Adrenal gland (tissue), 5 donors: ENCODE results near the gene TTC39B.

Experiments
- POLR2A ChIP-seq, 2 donors: fragments of 450-650 bp; IDR thresholded peaks; one replicate each; pipeline ENCODE4 v1.6.1; 2017; ENCODE audit warnings: antibody characterized with exemption in 2 of 2, mild to moderate bottlenecking in 2 of 2, moderate library complexity in 1 of 2
- TF ChIP-seq, protein P1 (sequence below), 6 experiments: fragments of 450-650 bp in 4 of 6; fragments of 200-600 bp in 2 of 6; sonication (generic) in 1 of 6; IDR thresholded peaks; 1 replicate in 5 of 6; 2 replicates in 1 of 6; pipeline versions ENCODE4 v1.5.1 to v1.8.0; 2016 to 2021; ENCODE audit warnings: antibody characterized with exemption in 6 of 6, mild to moderate bottlenecking in 2 of 6, moderate library complexity in 1 of 6
- donor health status: DM: no; HTN: no; CAD: no.

GRCh38 chr9:15127831-15128230 is 179.2 kb downstream of the TTC39B start:
- TF ChIP-seq, protein P1, sequence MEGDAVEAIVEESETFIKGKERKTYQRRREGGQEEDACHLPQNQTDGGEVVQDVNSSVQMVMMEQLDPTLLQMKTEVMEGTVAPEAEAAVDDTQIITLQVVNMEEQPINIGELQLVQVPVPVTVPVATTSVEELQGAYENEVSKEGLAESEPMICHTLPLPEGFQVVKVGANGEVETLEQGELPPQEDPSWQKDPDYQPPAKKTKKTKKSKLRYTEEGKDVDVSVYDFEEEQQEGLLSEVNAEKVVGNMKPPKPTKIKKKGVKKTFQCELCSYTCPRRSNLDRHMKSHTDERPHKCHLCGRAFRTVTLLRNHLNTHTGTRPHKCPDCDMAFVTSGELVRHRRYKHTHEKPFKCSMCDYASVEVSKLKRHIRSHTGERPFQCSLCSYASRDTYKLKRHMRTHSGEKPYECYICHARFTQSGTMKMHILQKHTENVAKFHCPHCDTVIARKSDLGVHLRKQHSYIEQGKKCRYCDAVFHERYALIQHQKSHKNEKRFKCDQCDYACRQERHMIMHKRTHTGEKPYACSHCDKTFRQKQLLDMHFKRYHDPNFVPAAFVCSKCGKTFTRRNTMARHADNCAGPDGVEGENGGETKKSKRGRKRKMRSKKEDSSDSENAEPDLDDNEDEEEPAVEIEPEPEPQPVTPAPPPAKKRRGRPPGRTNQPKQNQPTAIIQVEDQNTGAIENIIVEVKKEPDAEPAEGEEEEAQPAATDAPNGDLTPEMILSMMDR (IDR thresholded peaks at IDR 0.05) = no peak
- TF ChIP-seq POLR2A (IDR thresholded peaks at IDR 0.05) = no peak
